ENCODE results near the gene NUP42.

- TF ChIP-seq POLR2A (IDR thresholded peaks at IDR 0.05) (no peak), CTCF (IDR thresholded peaks at IDR 0.05) (no peak), POLR2AphosphoS5 (IDR thresholded peaks at IDR 0.05) (no peak)
Measured at GRCh38 chr7:23234569-23235296, 52.9 kb downstream of the NUP42 start.

Measured in prostate gland (tissue), 2 donors.